HepG2 (cell line): ENCODE measurements around the gene TRIM44. TPM values are rescaled to one million over a fixed set of nuclear protein-coding genes. Genes with fewer than 3 reads are reported as not detected.
A peak's percentile ranks its signal among the peaks of the same experiment; 100 is the strongest.

ENCODE experiments used
- ATAC-seq: fragments of 200-7000 bp; cut with Tn5 transposase; 3 replicates; pipeline ENCODE4 v1.9.1; 2020; ENCODE audit warnings: mild to moderate bottlenecking, moderate library complexity
- BruUV-seq: library from RNA; stranded (reverse); fragments of 400-500 nt; replicated peaks from 2 replicates; lab custom pipeline; 2021; lab: Mats Ljungman, UMichigan
- CTCF ChIA-PET: fragments of 300-600 bp; formaldehyde crosslinking; extraction: SDS; loops from one replicate; lab custom pipeline; 2021; ENCODE audit warnings: low total read pairs, inconsistent platforms, low intra/inter-chr PET ratio; lab: Yijun Ruan, JAX
- POLR2A ChIA-PET: fragments of 350-600 bp; sonication (Branson Sonifier 250); formaldehyde crosslinking; loops from one replicate; lab custom pipeline; 2020; ENCODE audit warnings: antibody characterized with exemption, inconsistent platforms; lab: Yijun Ruan, JAX
- DNase-seq: peaks from one replicate; pipeline ENCODE4 v3.0.0-alpha.2; 2015; ENCODE audit warnings: low spot score
- FAIRE-seq: peaks from 3 replicates; lab custom pipeline; 2011; peaks lifted over from hg19 to GRCh38; lab: Jason Lieb, UNC
- H2AFZ ChIP-seq: one replicate; pipeline ENCODE4 v1.6.1; 2011; ENCODE audit warnings: low read length, inconsistent platforms
- H3K27ac ChIP-seq: fragments of 300-600 bp; 3 replicates; pipeline ENCODE4 v1.8.0; 2011; ENCODE audit warnings: mixed run types, mild to moderate bottlenecking, mixed read lengths, low read length, inconsistent platforms; ENCODE audit not compliant: insufficient read depth; ENCODE audit errors: extremely low read length
- H3K27me3 ChIP-seq, 2 experiments: fragments of 200-600 bp in 1 of 2; 2 replicates in 1 of 2; 3 replicates in 1 of 2; pipeline versions ENCODE4 v1.6.0 to v1.8.0; 2011; ENCODE audit warnings: low read length in 2 of 2, mild to moderate bottlenecking in 2 of 2, moderate library complexity in 2 of 2, inconsistent platforms in 1 of 2; ENCODE audit not compliant: insufficient read depth in 2 of 2, control insufficient read depth in 1 of 2
- H3K36me3 ChIP-seq, 2 experiments: fragments of 200-600 bp in 1 of 2; replicated peaks in 1 of 2; 2 replicates in 1 of 2; 3 replicates in 1 of 2; pipeline versions ENCODE4 v1.5.1 to v1.8.0; 2011; ENCODE audit warnings: low read length in 2 of 2, inconsistent platforms in 1 of 2; ENCODE audit not compliant: insufficient read depth in 2 of 2, control insufficient read depth in 1 of 2
- H3K4me1 ChIP-seq: 2 replicates; pipeline ENCODE4 v1.5.1; 2012; ENCODE audit warnings: low read length, inconsistent platforms; ENCODE audit not compliant: insufficient read depth
- H3K4me2 ChIP-seq: 2 replicates; pipeline ENCODE4 v1.6.0; 2011; ENCODE audit warnings: low read depth, low read length, inconsistent platforms
- H3K4me3 ChIP-seq, 3 experiments: fragments of 200-600 bp in 1 of 3; sonication (generic), shearing (Covaris generic) in 1 of 3; replicated peaks in 1 of 3; 2 replicates each; pipeline ENCODE4 v1.5.1; 2011 to 2016; ENCODE audit warnings: low read length in 3 of 3, inconsistent platforms in 2 of 3, low read depth in 2 of 3, mild to moderate bottlenecking in 2 of 3, control low read depth in 1 of 3, mixed read lengths in 1 of 3; ENCODE audit not compliant: insufficient read depth in 1 of 3
- H3K79me2 ChIP-seq: one replicate; pipeline ENCODE4 v1.6.1; 2011; ENCODE audit warnings: low read length, inconsistent platforms; ENCODE audit not compliant: insufficient read depth
- H3K9ac ChIP-seq: 2 replicates; pipeline ENCODE4 v1.6.0; 2011; ENCODE audit warnings: mild to moderate bottlenecking, low read depth, low read length, inconsistent platforms; ENCODE audit not compliant: insufficient read depth
- H3K9me3 ChIP-seq: 2 replicates; pipeline ENCODE4 v1.5.1; 2012; ENCODE audit warnings: mild to moderate bottlenecking, low read length
- H4K20me1 ChIP-seq: 2 replicates; pipeline ENCODE4 v1.6.0; 2011; ENCODE audit warnings: inconsistent platforms, mild to moderate bottlenecking, low read length, moderate library complexity; ENCODE audit not compliant: insufficient read depth
- CENPT ChIP-seq: sonication (generic); formaldehyde crosslinking; IDR thresholded peaks from 2 replicates; pipeline ENCODE4 v1.8.0; 2022; ENCODE audit warnings: low read depth, mild to moderate bottlenecking, moderate library complexity, missing genetic modification reagents
- FOSL2 ChIP-seq: sonication (generic); formaldehyde crosslinking; IDR thresholded peaks from 2 replicates; pipeline ENCODE4 v1.4.0; 2020; ENCODE audit warnings: missing genetic modification reagents
- IRX3 ChIP-seq: sonication (generic); formaldehyde crosslinking; IDR thresholded peaks from 2 replicates; pipeline ENCODE4 v1.8.1; 2023; ENCODE audit warnings: mild to moderate bottlenecking, low read depth, missing genetic modification reagents, borderline replicate concordance
- KDM4B ChIP-seq: sonication (generic); formaldehyde crosslinking; IDR thresholded peaks from 2 replicates; pipeline ENCODE4 v1.4.0; 2020; ENCODE audit warnings: missing genetic modification reagents
- NFE2L1 ChIP-seq: sonication (generic); formaldehyde crosslinking; IDR thresholded peaks from 2 replicates; pipeline ENCODE4 v1.4.0; 2020; ENCODE audit warnings: missing genetic modification reagents, mild to moderate bottlenecking, borderline replicate concordance
- ZNF333 ChIP-seq: sonication (generic); formaldehyde crosslinking; IDR thresholded peaks from 2 replicates; pipeline ENCODE4 v1.4.0; 2020; ENCODE audit warnings: mild to moderate bottlenecking, missing genetic modification reagents, borderline replicate concordance
- ZNF432 ChIP-seq: sonication (generic); formaldehyde crosslinking; IDR thresholded peaks from 2 replicates; pipeline ENCODE4 v1.5.0; 2020; ENCODE audit warnings: missing genetic modification reagents, mild to moderate bottlenecking, borderline replicate concordance
- ZNF570 ChIP-seq: sonication (generic); formaldehyde crosslinking; IDR thresholded peaks from 2 replicates; pipeline ENCODE4 v1.4.0; 2020; ENCODE audit warnings: mild to moderate bottlenecking, missing genetic modification reagents, borderline replicate concordance
- WGBS: methylation state at CpG from one replicate; pipeline ENCODE4 v1.1.6; 2017; ENCODE audit warnings: low lambda C conversion rate; 5-methylcytosine and 5-hydroxymethylcytosine counted together
- in situ Hi-C: cut with HindIII; loops from 2 replicates; pipeline ENCODE4 v1.10.0; 2017; ENCODE audit warnings: low pct_unique_long_range_greater_than_20kb; ENCODE audit not compliant: extremely low pct_ligation_motif_present
- intact Hi-C: fragments of 100-400 bp; cut with micrococcal nuclease; formaldehyde crosslinking; loops from one replicate; pipeline ENCODE4 v1.10.0; 2022; ENCODE audit not compliant: unreplicated experiment
- polyA plus RNA-seq, 8 experiments: library from polyadenylated mRNA; depleted of rRNA in 3 of 8; stranded (reverse) in 7 of 8; unstranded in 1 of 8; fragments of >200 nt; fragmentation: Illumina TruSeq in 4 of 8; extraction: Trizol in 4 of 8; gene quantifications; 2 replicates each; pipeline versions ENCODE4 v1.2.1 to v1.2.3, GENCODE V29; 2011 to 2016; ENCODE audit warnings: low read depth in 4 of 8, missing spikeins in 1 of 8, mixed read lengths in 1 of 8; ENCODE audit not compliant: insufficient read depth in 1 of 8
- total RNA-seq, 5 experiments: library from RNA; depleted of rRNA; stranded (reverse); fragments of >200 nt; fragmentation: Illumina TruSeq; extraction: Trizol; gene quantifications; 2 replicates each; pipeline ENCODE4 v1.2.3, GENCODE V29; 2016; ENCODE audit warnings: low read depth in 1 of 5
- TF ChIP-seq, protein P1 (sequence below): sonication (generic); formaldehyde crosslinking; conservative IDR thresholded peaks from 2 replicates; pipeline ENCODE4 v1.4.0; 2020; ENCODE audit warnings: missing genetic modification reagents
- TF ChIP-seq, protein P2 (sequence below): IDR thresholded peaks from 2 replicates; pipeline ENCODE4 v1.6.1; 2016; ENCODE audit warnings: mild to moderate bottlenecking
- TF ChIP-seq, protein P3 (sequence below): IDR thresholded peaks from 2 replicates; pipeline ENCODE4 v1.6.1; 2016
- TF ChIP-seq, protein P4 (sequence below): IDR thresholded peaks from 2 replicates; pipeline ENCODE4 v1.6.1; 2016; ENCODE audit warnings: mild to moderate bottlenecking, missing biosample characterization, missing genetic modification reagents

The TRIM44 gene
- total and polyA plus RNA-seq, 2 of the 13 experiments (the other 11 are each of a cell fraction or from before 2014, with no cell fraction given) = 22.7 to 50.3 TPM

DNA sequence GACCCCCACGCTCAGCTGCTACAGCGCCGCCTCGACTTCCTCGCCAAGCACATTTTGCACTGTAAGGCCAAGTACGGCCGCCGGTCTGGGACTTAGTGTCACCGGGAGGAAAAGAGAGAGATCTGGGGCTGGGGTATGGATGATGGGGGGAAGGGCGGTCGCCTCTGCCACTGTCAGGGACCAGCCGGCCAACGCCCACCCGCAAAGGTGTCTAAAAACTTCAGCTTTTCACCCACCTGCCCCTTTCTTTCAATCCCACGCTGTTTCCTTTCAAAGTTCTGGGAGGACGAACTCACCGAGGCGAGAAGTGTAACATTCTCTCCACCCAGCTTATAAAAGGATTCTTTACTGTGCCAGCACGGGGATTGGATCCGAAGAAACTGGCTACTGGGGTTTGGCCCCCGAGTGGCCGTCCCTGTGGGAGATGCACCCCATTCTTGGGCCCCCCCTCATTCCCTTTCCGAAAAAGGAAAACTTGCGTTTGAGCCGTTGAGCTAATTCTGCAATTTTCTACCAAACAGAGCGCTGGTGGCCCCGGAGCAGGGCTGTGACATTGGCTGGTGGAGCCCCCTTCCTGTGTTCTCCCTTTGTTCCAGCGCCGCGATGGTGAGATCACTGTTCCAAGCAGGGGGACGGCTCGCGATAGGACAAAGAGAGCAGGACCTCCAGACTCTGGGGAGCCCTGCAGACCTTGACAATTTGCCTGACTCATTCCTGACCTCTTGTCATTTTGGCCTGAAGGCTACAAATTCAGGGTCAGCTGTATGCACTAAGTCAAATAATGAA, 42.5 kb upstream of the TRIM44 start:
- Histone ChIP-seq H3K4me3 (no peak overlapping the region), H3K9ac (no peak overlapping the region), H3K27ac (no peak overlapping the region), H4K20me1 (no peaks in the 10 kb centered on the region), H3K27me3 (peaks cover 1 to 31% of the 10 kb centered on the region in 2 experiments; a peak in 4 of 5 replicates), H3K4me2 (no peak overlapping the region), H3K36me3 (no peaks in the 10 kb centered on the region), H2AFZ (no peak overlapping the region), H3K79me2 (no peaks in the 10 kb centered on the region), H3K4me1 (peaks cover 7% of the 10 kb centered on the region; the same call in 1 of the 2 replicates), H3K9me3 (no peaks in the 10 kb centered on the region)
- intact Hi-C loops = loop anchor here (5.0 to 10.0 kb wide), 2 partner anchors 95 to 322 kb away; partner anchors contain the start of gene LDLRAD3
- 74% methylated on average over 33 of the region's 33 CpGs for WGBS
- in situ Hi-C loops = loop anchor here (5.0 to 25.0 kb wide), 4 partner anchors 202 to 867 kb away; no protein-coding TSS in a partner anchor
- CTCF ChIA-PET = interaction anchor here (1.0 kb wide), 1 partner anchor 202 kb away, joined by 3 read pairs; no protein-coding TSS in a partner anchor
- POLR2A ChIA-PET = no interaction called here
- FAIRE-seq = no peak
- peak; percentile 38 for DNase-seq
- TF ChIP-seq NFE2L1 (CRISPR knock-in tag) (no peak), ZNF570 (no peak), FOSL2 (CRISPR knock-in tag) (peak; percentile 66), ZNF333 (no peak)
- TF ChIP-seq, protein P1, sequence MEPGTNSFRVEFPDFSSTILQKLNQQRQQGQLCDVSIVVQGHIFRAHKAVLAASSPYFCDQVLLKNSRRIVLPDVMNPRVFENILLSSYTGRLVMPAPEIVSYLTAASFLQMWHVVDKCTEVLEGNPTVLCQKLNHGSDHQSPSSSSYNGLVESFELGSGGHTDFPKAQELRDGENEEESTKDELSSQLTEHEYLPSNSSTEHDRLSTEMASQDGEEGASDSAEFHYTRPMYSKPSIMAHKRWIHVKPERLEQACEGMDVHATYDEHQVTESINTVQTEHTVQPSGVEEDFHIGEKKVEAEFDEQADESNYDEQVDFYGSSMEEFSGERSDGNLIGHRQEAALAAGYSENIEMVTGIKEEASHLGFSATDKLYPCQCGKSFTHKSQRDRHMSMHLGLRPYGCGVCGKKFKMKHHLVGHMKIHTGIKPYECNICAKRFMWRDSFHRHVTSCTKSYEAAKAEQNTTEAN (CRISPR knock-in tag) = no peak
- peak; percentile 21; the same call in 1 of the 3 replicates for ATAC-seq
- no TSS peak for BruUV-seq

DNA sequence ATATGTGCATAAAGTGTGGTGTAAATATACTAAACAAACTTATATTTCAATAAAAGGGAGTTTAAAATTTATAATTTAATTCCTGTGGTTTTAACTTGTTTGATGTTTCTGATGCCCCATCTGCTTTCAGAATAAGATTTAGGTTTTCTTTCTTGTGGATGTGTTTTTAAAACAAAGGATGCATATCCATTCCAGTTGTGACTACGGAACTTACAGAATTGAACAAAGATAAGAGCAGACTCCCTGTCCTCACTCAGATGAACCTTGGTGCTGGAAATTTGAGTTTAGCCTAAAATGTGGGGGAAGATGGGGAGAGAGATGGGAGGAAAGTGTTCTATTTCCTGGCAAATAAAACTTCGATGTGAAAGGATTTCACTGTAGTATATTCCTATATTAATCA, 41.8 kb upstream of the TRIM44 start:
- CTCF ChIA-PET = no interaction called here
- in situ Hi-C loops = loop anchor here (25.0 kb wide), 1 partner anchor 867 kb away; no protein-coding TSS in a partner anchor
- H3K36me3 ChIP-seq = no peaks in the 10 kb centered on the region
- H3K79me2 ChIP-seq = no peaks in the 10 kb centered on the region
- WGBS = 18% methylated on average over 2 of the region's 2 CpGs
- no peaks in the 10 kb centered on the region for H3K9me3 ChIP-seq
- H3K4me2 ChIP-seq = no peak overlapping the region
- no peak for DNase-seq
- intact Hi-C loops = no loop called here
- no peak overlapping the region for H2AFZ ChIP-seq
- H3K9ac ChIP-seq = no peak overlapping the region
- peaks cover 7% of the 10 kb centered on the region; the same call in 1 of the 2 replicates for H3K4me1 ChIP-seq
- POLR2A ChIA-PET = no interaction called here
- no peak for ATAC-seq
- peaks cover 1 to 31% of the 10 kb centered on the region in 2 experiments; a peak in 4 of 5 replicates for H3K27me3 ChIP-seq
- no TSS peak for BruUV-seq
- FAIRE-seq = no peak
- no peak overlapping the region for H3K27ac ChIP-seq
- no peaks in the 10 kb centered on the region for H4K20me1 ChIP-seq
- H3K4me3 ChIP-seq = no peak overlapping the region
- TF ChIP-seq NFE2L1 (CRISPR knock-in tag) = no peak
- TF ChIP-seq, protein P2, sequence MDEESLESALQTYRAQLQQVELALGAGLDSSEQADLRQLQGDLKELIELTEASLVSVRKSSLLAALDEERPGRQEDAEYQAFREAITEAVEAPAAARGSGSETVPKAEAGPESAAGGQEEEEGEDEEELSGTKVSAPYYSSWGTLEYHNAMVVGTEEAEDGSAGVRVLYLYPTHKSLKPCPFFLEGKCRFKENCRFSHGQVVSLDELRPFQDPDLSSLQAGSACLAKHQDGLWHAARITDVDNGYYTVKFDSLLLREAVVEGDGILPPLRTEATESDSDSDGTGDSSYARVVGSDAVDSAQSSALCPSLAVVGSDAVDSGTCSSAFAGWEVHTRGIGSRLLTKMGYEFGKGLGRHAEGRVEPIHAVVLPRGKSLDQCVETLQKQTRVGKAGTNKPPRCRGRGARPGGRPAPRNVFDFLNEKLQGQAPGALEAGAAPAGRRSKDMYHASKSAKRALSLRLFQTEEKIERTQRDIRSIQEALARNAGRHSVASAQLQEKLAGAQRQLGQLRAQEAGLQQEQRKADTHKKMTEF (CRISPR knock-in tag) = no peak
- no peak for TF ChIP-seq KDM4B (CRISPR knock-in tag)
- no peak for TF ChIP-seq ZNF432 (CRISPR knock-in tag)
- TF ChIP-seq, protein P3, sequence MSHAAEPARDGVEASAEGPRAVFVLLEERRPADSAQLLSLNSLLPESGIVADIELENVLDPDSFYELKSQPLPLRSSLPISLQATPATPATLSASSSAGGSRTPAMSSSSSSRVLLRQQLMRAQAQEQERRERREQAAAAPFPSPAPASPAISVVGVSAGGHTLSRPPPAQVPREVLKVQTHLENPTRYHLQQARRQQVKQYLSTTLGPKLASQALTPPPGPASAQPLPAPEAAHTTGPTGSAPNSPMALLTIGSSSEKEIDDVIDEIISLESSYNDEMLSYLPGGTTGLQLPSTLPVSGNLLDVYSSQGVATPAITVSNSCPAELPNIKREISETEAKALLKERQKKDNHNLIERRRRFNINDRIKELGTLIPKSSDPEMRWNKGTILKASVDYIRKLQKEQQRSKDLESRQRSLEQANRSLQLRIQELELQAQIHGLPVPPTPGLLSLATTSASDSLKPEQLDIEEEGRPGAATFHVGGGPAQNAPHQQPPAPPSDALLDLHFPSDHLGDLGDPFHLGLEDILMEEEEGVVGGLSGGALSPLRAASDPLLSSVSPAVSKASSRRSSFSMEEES (CRISPR knock-in tag) = no peak
- TF ChIP-seq, protein P4, sequence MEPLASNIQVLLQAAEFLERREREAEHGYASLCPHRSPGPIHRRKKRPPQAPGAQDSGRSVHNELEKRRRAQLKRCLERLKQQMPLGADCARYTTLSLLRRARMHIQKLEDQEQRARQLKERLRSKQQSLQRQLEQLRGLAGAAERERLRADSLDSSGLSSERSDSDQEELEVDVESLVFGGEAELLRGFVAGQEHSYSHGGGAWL (CRISPR knock-in tag) = no peak
- no peak for TF ChIP-seq IRX3
- no peak for TF ChIP-seq CENPT
